GM21723 (cell line): Measurements from ENCODE around the gene FGGY.
"Not testable (repeated sequence)": the region's sequence is repeated elsewhere in the genome, so short reads cannot be mapped to it uniquely, and the experiment has no call there.

Experiments
- ATAC-seq: cut with Tn5 transposase; IDR thresholded peaks from one replicate; pipeline ENCODE4 v1.9.1; 2021; ENCODE audit warnings: mild to moderate bottlenecking, moderate library complexity; ENCODE audit not compliant: unreplicated experiment

FGGY gene

GRCh38 chr1:59433440-59433813 is 136.5 kb downstream of the FGGY start:
- no peak for ATAC-seq

- ATAC-seq, result no peak
Observed at GRCh38 chr1:59434336-59434735, 137.4 kb downstream of the FGGY start.

- ATAC-seq, result no peak
Observed at GRCh38 chr1:59436637-59437036, 139.7 kb downstream of the FGGY start.

GRCh38 chr1:59438058-59438560 is 141.2 kb downstream of the FGGY start:
- ATAC-seq, result no peak

- ATAC-seq, result no peak
Observed at GRCh38 chr1:59442492-59442891, 145.6 kb downstream of the FGGY start.

- ATAC-seq, result no peak
Observed at GRCh38 chr1:59443310-59443709, 146.4 kb downstream of the FGGY start.

- ATAC-seq, result no peak
Observed at GRCh38 chr1:59444520-59444919, 147.6 kb downstream of the FGGY start.

GRCh38 chr1:59445040-59445439 is 148.1 kb downstream of the FGGY start:
- ATAC-seq, result no peak

- ATAC-seq, result no peak
Observed at GRCh38 chr1:59446257-59446901, 149.5 kb downstream of the FGGY start.

- no peak for ATAC-seq
Observed at GRCh38 chr1:59452026-59452425, 155.1 kb downstream of the FGGY start.

GRCh38 chr1:59452559-59452958 is 155.7 kb downstream of the FGGY start:
- ATAC-seq, result no peak

- ATAC-seq, result no peak
Observed at GRCh38 chr1:59453297-59453968, 156.5 kb downstream of the FGGY start.

GRCh38 chr1:59455206-59455605 is 158.3 kb downstream of the FGGY start:
- no peak for ATAC-seq

- no peak for ATAC-seq
Observed at GRCh38 chr1:59457786-59458185, 160.9 kb downstream of the FGGY start.

GRCh38 chr1:59458884-59459283 is 162.0 kb downstream of the FGGY start:
- ATAC-seq, result no peak

GRCh38 chr1:59462942-59463341 is 166.0 kb downstream of the FGGY start:
- ATAC-seq, result not testable (repeated sequence)

GRCh38 chr1:59465478-59465877 is 168.6 kb downstream of the FGGY start:
- not testable (repeated sequence) for ATAC-seq

GRCh38 chr1:59468828-59469428 is 172.0 kb downstream of the FGGY start:
- ATAC-seq, result no peak

- not testable (repeated sequence) for ATAC-seq
Observed at GRCh38 chr1:59471991-59472570, 175.2 kb downstream of the FGGY start.

GRCh38 chr1:59473831-59474230 is 176.9 kb downstream of the FGGY start:
- no peak for ATAC-seq

GRCh38 chr1:59474496-59474895 is 177.6 kb downstream of the FGGY start:
- no peak for ATAC-seq

GRCh38 chr1:59475737-59476136 is 178.8 kb downstream of the FGGY start:
- no peak for ATAC-seq
